Esophagus muscularis mucosa (tissue), 3 donors: ENCODE results near the gene PRM3.

ENCODE experiments used
- CTCF ChIP-seq, 3 experiments: fragments of 200-600 bp in 2 of 3; fragments of 450-650 bp in 1 of 3; sonication (generic) in 2 of 3; IDR thresholded peaks; one replicate each; pipeline ENCODE4 v1.5.1; 2017 to 2019; ENCODE audit warnings: antibody characterized with exemption in 3 of 3, mild to moderate bottlenecking in 2 of 3, moderate library complexity in 1 of 3
- EP300 ChIP-seq: sonication (generic); formaldehyde crosslinking; IDR thresholded peaks from one replicate; pipeline ENCODE4 v1.6.1; 2017; ENCODE audit warnings: antibody characterized with exemption

- no peak for TF ChIP-seq EP300
- TF ChIP-seq CTCF (IDR thresholded peaks at IDR 0.05) = no peak
Observed at GRCh38 chr16:11314309-11314894, 41.0 kb upstream of the PRM3 start.
